HL-60 (cell line): Measurements from ENCODE around the gene BBC3.

Experiments
- POLR2AphosphoS5 ChIP-seq: IDR thresholded peaks from 2 replicates; pipeline ENCODE4 v1.6.1; 2012; ENCODE audit warnings: low read depth
- TF ChIP-seq, protein P1 (sequence below): IDR thresholded peaks from one replicate; pipeline ENCODE4 v1.5.1; 2011; ENCODE audit warnings: low read length, control low read depth, inconsistent platforms; ENCODE audit not compliant: insufficient read depth

DNA sequence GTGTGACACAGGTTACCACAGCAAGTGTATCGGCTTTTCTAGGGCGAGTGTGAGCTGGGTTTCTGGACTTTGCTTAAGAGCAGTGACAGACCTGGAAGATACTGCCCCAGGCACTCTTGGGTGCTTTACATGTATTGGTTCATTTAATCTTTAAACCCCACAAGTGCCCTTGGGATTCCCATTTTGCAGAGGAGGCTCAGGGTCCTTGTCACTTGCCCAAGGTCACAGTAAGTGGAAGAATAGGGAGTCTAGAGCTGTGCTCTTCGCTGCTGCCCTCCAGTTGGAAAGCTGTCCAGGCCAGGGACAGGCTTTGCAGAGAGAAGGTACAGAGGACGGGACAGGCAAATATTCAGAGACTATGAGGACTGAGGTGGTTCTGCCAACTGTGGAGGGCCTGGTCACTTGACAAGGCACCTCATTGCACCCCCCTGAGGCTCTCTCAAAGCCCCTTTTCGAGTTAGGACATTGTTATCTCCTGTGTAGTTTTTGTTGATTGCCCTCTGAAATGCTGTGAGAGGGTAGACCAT, 42.4 kb downstream of the BBC3 start:
- TF ChIP-seq POLR2AphosphoS5 = no peak
- TF ChIP-seq, protein P1, sequence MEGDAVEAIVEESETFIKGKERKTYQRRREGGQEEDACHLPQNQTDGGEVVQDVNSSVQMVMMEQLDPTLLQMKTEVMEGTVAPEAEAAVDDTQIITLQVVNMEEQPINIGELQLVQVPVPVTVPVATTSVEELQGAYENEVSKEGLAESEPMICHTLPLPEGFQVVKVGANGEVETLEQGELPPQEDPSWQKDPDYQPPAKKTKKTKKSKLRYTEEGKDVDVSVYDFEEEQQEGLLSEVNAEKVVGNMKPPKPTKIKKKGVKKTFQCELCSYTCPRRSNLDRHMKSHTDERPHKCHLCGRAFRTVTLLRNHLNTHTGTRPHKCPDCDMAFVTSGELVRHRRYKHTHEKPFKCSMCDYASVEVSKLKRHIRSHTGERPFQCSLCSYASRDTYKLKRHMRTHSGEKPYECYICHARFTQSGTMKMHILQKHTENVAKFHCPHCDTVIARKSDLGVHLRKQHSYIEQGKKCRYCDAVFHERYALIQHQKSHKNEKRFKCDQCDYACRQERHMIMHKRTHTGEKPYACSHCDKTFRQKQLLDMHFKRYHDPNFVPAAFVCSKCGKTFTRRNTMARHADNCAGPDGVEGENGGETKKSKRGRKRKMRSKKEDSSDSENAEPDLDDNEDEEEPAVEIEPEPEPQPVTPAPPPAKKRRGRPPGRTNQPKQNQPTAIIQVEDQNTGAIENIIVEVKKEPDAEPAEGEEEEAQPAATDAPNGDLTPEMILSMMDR = no peak
